Stomach smooth muscle (tissue), 2 donors: ENCODE results near the gene ZFP62.

Experiments
- H3K27ac ChIP-seq: one replicate; pipeline ENCODE4 v1.7.0; 2013; ENCODE audit warnings: mild to moderate bottlenecking, low read length, inconsistent platforms
- H3K27me3 ChIP-seq, 2 donors: one replicate each; pipeline ENCODE4 v1.7.0; 2013; ENCODE audit warnings: low read length in 2 of 2; ENCODE audit not compliant: insufficient read depth in 2 of 2, control insufficient read depth in 1 of 2
- H3K36me3 ChIP-seq, 2 donors: one replicate each; pipeline ENCODE4 v1.7.0; 2013; ENCODE audit warnings: low read length in 2 of 2; ENCODE audit not compliant: control insufficient read depth in 2 of 2, insufficient read depth in 2 of 2
- H3K4me1 ChIP-seq: one replicate; pipeline ENCODE4 v1.7.0; 2013; ENCODE audit warnings: low read length; ENCODE audit not compliant: control insufficient read depth, insufficient read depth
- H3K4me3 ChIP-seq, 2 donors: one replicate each; pipeline ENCODE4 v1.7.0; 2013; ENCODE audit warnings: low read length in 2 of 2
- H3K9ac ChIP-seq, 2 donors: one replicate each; pipeline ENCODE4 v1.7.0; 2013; ENCODE audit warnings: low read length in 2 of 2, mild to moderate bottlenecking in 1 of 2
- H3K9me3 ChIP-seq, 2 donors: one replicate each; pipeline ENCODE4 v1.7.0; 2013; ENCODE audit warnings: low read length in 2 of 2; ENCODE audit not compliant: control insufficient read depth in 2 of 2
- donor health status: healthy.
- donor health status: Pancreatic carcinoma.

The ZFP62 gene

GRCh38 chr5:180848265-180848664, 12.8 kb downstream of the ZFP62 start:
- Histone ChIP-seq H3K27me3 (no peaks in the 10 kb centered on the region), H3K36me3 (peaks cover 30 to 32% of the 10 kb centered on the region in 2 donors), H3K27ac (no peak overlapping the region)

DNA sequence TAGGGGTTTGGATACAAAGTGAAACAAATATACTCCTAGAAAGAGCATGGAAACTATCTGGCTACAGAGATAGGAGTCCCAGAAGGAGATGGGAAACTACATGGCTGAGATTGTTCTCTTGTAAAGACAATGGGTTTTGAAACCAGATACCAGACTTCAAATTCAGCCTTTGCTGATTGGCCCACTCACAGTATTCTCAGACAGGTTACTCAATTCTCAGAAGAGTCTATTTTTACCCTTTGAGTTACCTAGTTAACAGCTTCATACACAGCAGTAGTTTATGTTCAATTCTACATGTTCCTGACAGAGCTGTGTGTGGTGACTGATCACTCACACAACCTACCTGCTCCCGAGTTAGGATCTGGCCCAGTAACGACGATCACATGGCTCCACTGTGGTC, 14.1 kb downstream of the ZFP62 start:
- H3K27me3 ChIP-seq: no peaks in the 10 kb centered on the region
- no peaks in the 10 kb centered on the region for H3K4me1 ChIP-seq
- peaks cover 30 to 32% of the 10 kb centered on the region in 2 donors for H3K36me3 ChIP-seq
- peaks cover 9 to 12% of the 10 kb centered on the region in 2 donors for H3K9me3 ChIP-seq
- no peak overlapping the region for H3K9ac ChIP-seq
- H3K4me3 ChIP-seq: no peak overlapping the region
- no peak overlapping the region for H3K27ac ChIP-seq

More at GRCh38 chr5:180848265-180848664, 12.8 kb downstream of the ZFP62 start:
- Histone ChIP-seq H3K4me3 (no peak overlapping the region), H3K4me1 (no peaks in the 10 kb centered on the region), H3K9ac (no peak overlapping the region), H3K9me3 (peaks cover 9 to 12% of the 10 kb centered on the region in 2 donors)

DNA sequence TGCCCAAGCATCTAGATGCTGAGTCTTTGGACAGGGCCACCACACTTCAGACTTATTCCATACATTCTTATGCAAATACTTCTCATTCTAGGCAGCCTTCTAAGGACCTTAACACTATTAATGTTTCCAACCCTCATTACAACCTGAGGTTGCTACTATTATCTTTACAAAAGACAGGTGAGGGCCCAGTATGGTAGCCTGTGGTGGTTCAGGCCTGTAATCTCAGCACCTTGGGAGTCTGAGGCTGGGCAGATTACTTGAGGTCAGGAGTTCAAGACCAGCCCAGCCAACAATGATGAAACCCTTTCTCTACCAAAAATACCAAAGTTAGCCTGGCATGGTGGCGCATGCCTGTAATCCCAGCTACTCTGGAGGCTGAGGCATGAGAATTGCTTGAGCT, 16.2 kb downstream of the ZFP62 start:
- Histone ChIP-seq H3K27me3 (no peaks in the 10 kb centered on the region), H3K9me3 (peaks cover 5% of the 10 kb centered on the region in 2 donors), H3K4me1 (no peaks in the 10 kb centered on the region), H3K4me3 (no peak overlapping the region), H3K27ac (no peak overlapping the region), H3K36me3 (peaks cover 16% of the 10 kb centered on the region in 2 donors), H3K9ac (no peak overlapping the region)

DNA sequence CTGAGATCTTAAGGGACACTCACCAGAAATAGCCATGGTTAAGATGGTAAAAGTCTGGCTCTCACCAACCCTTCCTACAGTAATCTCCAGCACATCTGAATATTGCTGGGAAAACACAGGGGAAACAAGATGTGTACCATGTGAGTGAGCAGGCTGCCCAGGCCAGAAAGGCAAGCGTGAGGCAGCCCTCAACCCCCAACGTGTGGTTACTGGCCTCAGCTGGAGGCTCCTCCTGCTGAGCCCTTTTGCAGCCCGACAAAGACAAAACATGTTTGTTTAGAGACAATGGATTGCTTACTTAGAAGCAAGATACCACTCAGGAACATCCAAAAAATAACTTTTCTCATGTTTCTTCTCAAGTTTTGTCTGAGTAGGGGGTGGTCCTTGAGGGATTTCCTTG, 16.6 kb downstream of the ZFP62 start:
- Histone ChIP-seq H3K9ac (no peak overlapping the region), H3K27me3 (no peaks in the 10 kb centered on the region)

DNA sequence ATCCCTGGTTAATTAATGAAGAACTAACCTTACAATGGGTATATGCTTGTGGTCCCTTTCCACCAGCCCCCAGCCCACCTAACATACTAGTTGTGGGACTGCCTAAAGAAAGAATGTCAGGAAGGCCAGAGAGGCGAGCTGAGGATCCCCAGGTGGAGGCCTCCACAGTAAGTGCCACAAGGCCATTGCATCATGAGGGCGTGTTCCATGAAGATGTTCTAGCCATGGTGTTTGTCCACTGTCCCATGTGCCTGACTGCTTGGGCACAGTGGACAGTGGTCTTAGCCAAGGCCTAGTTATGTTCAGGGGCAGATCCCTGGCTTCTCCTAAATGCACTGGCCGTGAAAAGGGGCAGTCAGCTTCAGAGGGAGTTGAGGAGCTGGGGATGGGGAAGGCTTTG, 21.1 kb downstream of the ZFP62 start:
- H3K27ac ChIP-seq: no peak overlapping the region
- peaks cover 10 to 17% of the 10 kb centered on the region in 2 donors for H3K36me3 ChIP-seq
- no peaks in the 10 kb centered on the region for H3K27me3 ChIP-seq
- no peak overlapping the region for H3K4me3 ChIP-seq
- no peak overlapping the region for H3K9ac ChIP-seq
- no peaks in the 10 kb centered on the region for H3K4me1 ChIP-seq
- no peaks in the 10 kb centered on the region for H3K9me3 ChIP-seq

More for the DNA sequence above, 16.6 kb downstream of the ZFP62 start:
- H3K36me3 ChIP-seq: peaks cover 12% of the 10 kb centered on the region in 2 donors
- no peak overlapping the region for H3K4me3 ChIP-seq
- H3K4me1 ChIP-seq: no peaks in the 10 kb centered on the region
- peaks cover 4 to 5% of the 10 kb centered on the region in 2 donors for H3K9me3 ChIP-seq
- H3K27ac ChIP-seq: no peak overlapping the region

- no peaks in the 10 kb centered on the region for H3K4me1 ChIP-seq
- H3K9ac ChIP-seq: no peak overlapping the region
- no peak overlapping the region for H3K27ac ChIP-seq
- no peak overlapping the region for H3K4me3 ChIP-seq
- no peaks in the 10 kb centered on the region for H3K9me3 ChIP-seq
- H3K27me3 ChIP-seq: no peaks in the 10 kb centered on the region
- peaks cover 15 to 19% of the 10 kb centered on the region in 2 donors for H3K36me3 ChIP-seq
Observed at GRCh38 chr5:180839227-180839626, 21.8 kb downstream of the ZFP62 start.

- no peak overlapping the region for H3K4me3 ChIP-seq
- no peaks in the 10 kb centered on the region for H3K9me3 ChIP-seq
- no peak overlapping the region for H3K9ac ChIP-seq
- no peaks in the 10 kb centered on the region for H3K27me3 ChIP-seq
- H3K27ac ChIP-seq: no peak overlapping the region
- peaks cover 5% of the 10 kb centered on the region for H3K4me1 ChIP-seq
- peaks cover 15 to 19% of the 10 kb centered on the region in 2 donors for H3K36me3 ChIP-seq
Observed at GRCh38 chr5:180837478-180837877, 23.6 kb downstream of the ZFP62 start.

- Histone ChIP-seq H3K9ac (peak overlapping the region; percentile 36 to 93), H3K36me3 (peaks cover 14 to 23% of the 10 kb centered on the region in 2 donors), H3K4me1 (peaks cover 22% of the 10 kb centered on the region), H3K4me3 (peak overlapping the region; percentile 96 to 98), H3K27ac (no peak overlapping the region), H3K9me3 (no peaks in the 10 kb centered on the region), H3K27me3 (no peaks in the 10 kb centered on the region)
Observed at GRCh38 chr5:180832638-180833068, 28.4 kb downstream of the ZFP62 start.

- Histone ChIP-seq H3K4me1 (peaks cover 22% of the 10 kb centered on the region), H3K27me3 (no peaks in the 10 kb centered on the region), H3K27ac (peak overlapping the region; percentile 92), H3K9me3 (no peaks in the 10 kb centered on the region), H3K4me3 (peak overlapping the region; percentile 96 to 98), H3K9ac (peak overlapping the region; percentile 93), H3K36me3 (peaks cover 10 to 11% of the 10 kb centered on the region in 2 donors)
Observed at GRCh38 chr5:180831139-180832093, 29.7 kb downstream of the ZFP62 start.

GRCh38 chr5:180830253-180831138, 30.6 kb downstream of the ZFP62 start:
- Histone ChIP-seq H3K27ac (peak overlapping the region; percentile 92), H3K27me3 (no peaks in the 10 kb centered on the region), H3K9me3 (no peaks in the 10 kb centered on the region), H3K4me1 (peaks cover 24% of the 10 kb centered on the region), H3K9ac (peak overlapping the region; percentile 93), H3K4me3 (peak overlapping the region; percentile 96 to 98), H3K36me3 (peaks cover 8 to 10% of the 10 kb centered on the region in 2 donors)
